ENCODE measurements around the gene FIS1.

FIS1 gene

DNA sequence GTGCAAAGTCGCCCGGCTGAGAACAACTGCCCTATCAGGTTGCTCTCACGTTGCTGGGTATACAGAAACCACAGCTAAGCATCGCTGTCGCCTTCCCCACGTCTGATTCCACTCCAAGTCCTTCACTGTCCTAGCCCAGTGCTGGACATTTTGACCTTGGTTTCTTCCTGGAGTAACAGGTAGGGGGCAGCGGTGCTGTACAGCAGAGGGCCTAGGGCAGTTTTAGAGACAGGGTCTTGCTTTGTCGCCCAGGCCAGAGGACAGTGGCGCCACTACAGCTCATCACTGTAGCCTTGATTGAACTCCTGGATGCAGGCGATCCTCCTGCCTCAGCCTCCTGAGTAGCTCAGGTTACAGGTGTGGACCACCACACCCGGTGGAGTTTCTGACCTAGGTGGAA is 9.8 kb downstream of the FIS1 start:
- H3K4me1 ChIP-seq (ENCODE audit: control extremely low read depth in 1 of 4, control insufficient read depth in 4 of 4, insufficient read depth in 4 of 4, low read length in 3 of 4): peaks cover 2 to 57% (median 53%) of the 10 kb centered on the region in 4 experiments
- POLR2A ChIA-PET: interaction anchor here (0.6 kb wide), 1 partner anchor 1232 kb away, joined by 4 read pairs; no protein-coding TSS in a partner anchor
- CTCF ChIA-PET: interaction anchor here (0.6 to 4.8 kb wide), 12 partner anchors 9 to 95 kb away, joined by 3 to 35 read pairs (median 6); partner anchors contain the start of genes FIS1, PLOD3 and ZNHIT1
- peak in 2 of 3 donors; percentile 35 to 44 for DNase-seq
- H3K9me3 ChIP-seq (ENCODE audit: control extremely low read depth in 1 of 5, control insufficient read depth in 4 of 5, insufficient read depth in 2 of 5, low read depth in 1 of 5, low read length in 4 of 5): no peaks in the 10 kb centered on the region
- H3K4me3 ChIP-seq (ENCODE audit: control insufficient read depth in 1 of 7, extremely low read depth in 1 of 7, insufficient read depth in 4 of 7, low read depth in 2 of 7, low read length in 6 of 7): peak overlapping the region in 3 of 7 experiments; percentile 77 to 80 (median 79)
- no peaks in the 10 kb centered on the region for H3K27me3 ChIP-seq (replicated peaks in 2 of 5; ENCODE audit: control insufficient read depth in 4 of 5, insufficient read depth in 5 of 5, low read length in 4 of 5)
- H3K36me3 ChIP-seq (ENCODE audit: control insufficient read depth in 4 of 4, insufficient read depth in 4 of 4, low read length in 3 of 4): peaks cover 0 to 31% (median 14%) of the 10 kb centered on the region in 4 experiments
- no peak overlapping the region for H3K27ac ChIP-seq (ENCODE audit: insufficient read depth in 1 of 2, low read depth in 1 of 2, low read length in 2 of 2, poor library complexity in 1 of 2, severe bottlenecking in 2 of 2)
- 77% methylated on average over 11 of the region's 11 CpGs for WGBS (ENCODE audit: insufficient coverage)

DNA sequence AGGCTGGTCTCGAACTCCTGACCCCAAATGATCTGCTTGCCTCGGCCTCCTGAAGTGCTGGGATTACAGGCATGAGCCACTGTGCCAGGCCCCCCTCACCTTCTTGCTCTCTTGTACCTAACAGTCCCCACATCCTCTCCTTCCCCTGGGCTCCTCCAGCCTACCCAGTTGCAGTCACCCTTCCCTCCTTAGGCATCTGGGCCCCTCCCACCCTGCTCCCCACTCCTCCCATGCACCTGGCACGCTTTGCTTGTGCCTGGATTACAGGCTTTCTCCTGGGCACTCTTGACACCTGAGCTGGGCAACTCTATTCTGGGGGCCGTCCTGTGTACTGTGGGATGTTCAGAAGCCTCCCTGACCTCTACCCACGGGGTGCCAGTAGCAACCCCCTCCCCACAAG is 10.2 kb downstream of the FIS1 start:
- no peaks in the 10 kb centered on the region for H3K27me3 ChIP-seq (replicated peaks in 2 of 5; ENCODE audit: control insufficient read depth in 4 of 5, insufficient read depth in 5 of 5, low read length in 4 of 5)
- POLR2A ChIA-PET: interaction anchor here (0.6 kb wide), 1 partner anchor 1231 kb away, joined by 4 read pairs; no protein-coding TSS in a partner anchor
- CTCF ChIA-PET: interaction anchor here (0.6 to 4.8 kb wide), 12 partner anchors 9 to 94 kb away, joined by 3 to 35 read pairs (median 6); partner anchors contain the start of genes FIS1, PLOD3 and ZNHIT1
- peaks cover 2 to 53% (median 49%) of the 10 kb centered on the region in 4 experiments for H3K4me1 ChIP-seq (ENCODE audit: control extremely low read depth in 1 of 4, control insufficient read depth in 4 of 4, insufficient read depth in 4 of 4, low read length in 3 of 4)
- H3K27ac ChIP-seq (ENCODE audit: insufficient read depth in 1 of 2, low read depth in 1 of 2, low read length in 2 of 2, poor library complexity in 1 of 2, severe bottlenecking in 2 of 2): no peak overlapping the region
- WGBS (ENCODE audit: insufficient coverage): 97% methylated on average over 5 of the region's 5 CpGs
- H3K4me3 ChIP-seq (ENCODE audit: control insufficient read depth in 1 of 7, extremely low read depth in 1 of 7, insufficient read depth in 4 of 7, low read depth in 2 of 7, low read length in 6 of 7): no peak overlapping the region
- DNase-seq: no peak
- H3K9me3 ChIP-seq (ENCODE audit: control extremely low read depth in 1 of 5, control insufficient read depth in 4 of 5, insufficient read depth in 2 of 5, low read depth in 1 of 5, low read length in 4 of 5): no peaks in the 10 kb centered on the region
- H3K36me3 ChIP-seq (ENCODE audit: control insufficient read depth in 4 of 4, insufficient read depth in 4 of 4, low read length in 3 of 4): peaks cover 0 to 27% (median 13%) of the 10 kb centered on the region in 4 experiments

DNA sequence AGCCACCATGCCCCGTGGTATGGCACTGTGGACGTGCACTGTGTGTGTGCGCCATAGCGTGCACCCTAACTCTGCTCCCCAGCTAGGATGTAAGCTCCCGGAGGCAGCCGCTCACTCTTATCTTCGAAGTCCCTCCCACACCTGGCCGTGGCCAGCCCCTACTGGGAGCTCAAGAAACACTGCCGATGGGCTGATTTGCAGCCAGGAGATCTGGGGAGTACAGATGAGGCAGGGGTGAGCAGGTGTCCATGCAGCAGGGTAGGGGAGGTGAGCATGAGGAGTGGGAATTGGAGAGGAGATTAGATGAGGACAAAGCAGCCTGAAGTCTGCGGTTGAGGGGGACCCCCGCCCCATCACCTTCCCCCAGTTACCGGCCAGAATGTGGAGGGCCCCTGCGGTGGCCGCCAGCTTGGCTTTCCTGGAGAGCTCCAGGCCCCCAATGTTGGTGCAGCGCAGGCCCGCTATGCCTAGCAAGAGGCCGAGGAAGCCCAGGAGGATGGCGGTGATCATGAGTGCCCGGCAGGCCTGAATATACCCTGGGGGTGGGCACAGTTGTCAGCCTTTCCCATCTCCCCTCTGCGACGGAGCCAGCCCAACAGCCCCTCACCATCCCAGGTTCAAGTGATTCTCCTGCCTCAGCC is 10.9 kb downstream of the FIS1 start:
- no peak overlapping the region for H3K27ac ChIP-seq (ENCODE audit: insufficient read depth in 1 of 2, low read depth in 1 of 2, low read length in 2 of 2, poor library complexity in 1 of 2, severe bottlenecking in 2 of 2)
- POLR2A ChIA-PET: no interaction called here
- no peak for DNase-seq
- peaks cover 2 to 47% (median 43%) of the 10 kb centered on the region in 4 experiments for H3K4me1 ChIP-seq (ENCODE audit: control extremely low read depth in 1 of 4, control insufficient read depth in 4 of 4, insufficient read depth in 4 of 4, low read length in 3 of 4)
- H3K27me3 ChIP-seq (replicated peaks in 2 of 5; ENCODE audit: control insufficient read depth in 4 of 5, insufficient read depth in 5 of 5, low read length in 4 of 5): no peaks in the 10 kb centered on the region
- CTCF ChIA-PET: interaction anchor here (0.6 to 4.8 kb wide), 6 partner anchors 10 to 149 kb away, joined by 3 to 35 read pairs (median 9); partner anchors contain the start of genes FIS1, PLOD3 and ZNHIT1
- peaks cover 0 to 22% (median 13%) of the 10 kb centered on the region in 4 experiments for H3K36me3 ChIP-seq (ENCODE audit: control insufficient read depth in 4 of 4, insufficient read depth in 4 of 4, low read length in 3 of 4)
- H3K4me3 ChIP-seq (ENCODE audit: control insufficient read depth in 1 of 7, extremely low read depth in 1 of 7, insufficient read depth in 4 of 7, low read depth in 2 of 7, low read length in 6 of 7): no peak overlapping the region
- WGBS (ENCODE audit: insufficient coverage): 96% methylated on average over 16 of the region's 21 CpGs
- no peaks in the 10 kb centered on the region for H3K9me3 ChIP-seq (ENCODE audit: control extremely low read depth in 1 of 5, control insufficient read depth in 4 of 5, insufficient read depth in 2 of 5, low read depth in 1 of 5, low read length in 4 of 5)

DNA sequence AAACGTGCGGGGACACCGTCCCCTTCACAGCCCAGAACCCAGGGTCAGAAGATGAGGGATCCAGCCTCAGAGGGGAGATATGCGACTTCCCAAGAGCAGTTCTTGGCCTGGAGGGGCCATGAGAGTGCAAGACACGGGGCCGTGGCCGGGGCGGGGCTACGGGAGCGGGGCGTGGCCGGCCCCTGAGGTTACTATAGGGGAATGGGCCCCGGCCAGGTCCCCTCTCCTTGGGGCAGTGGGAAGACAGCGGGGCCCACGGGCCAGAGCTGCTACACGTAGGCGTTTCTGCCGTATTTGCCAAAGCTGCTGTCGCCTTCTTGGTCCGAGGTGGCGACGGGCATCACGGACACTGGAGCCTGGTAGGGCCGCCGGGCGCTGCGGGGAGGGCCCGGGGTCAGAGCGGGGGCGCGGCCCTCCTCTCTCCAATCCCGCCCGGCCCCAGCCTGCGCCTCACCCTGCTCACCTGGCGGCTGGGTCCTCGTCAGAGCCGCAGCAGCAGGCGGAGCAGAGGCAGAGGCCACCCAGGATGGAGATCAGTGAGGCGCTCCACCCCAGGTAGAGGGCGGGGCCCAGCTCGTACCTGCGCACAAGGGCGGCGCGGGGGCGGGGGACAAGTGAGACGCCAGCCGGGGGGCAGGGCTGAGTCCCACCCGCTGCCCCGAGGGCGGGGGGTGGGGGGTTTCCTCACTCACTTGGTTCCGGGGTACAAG is 12.6 kb downstream of the FIS1 start:
- 92% methylated on average over 33 of the region's 52 CpGs for WGBS (ENCODE audit: insufficient coverage)
- no peak overlapping the region for H3K27ac ChIP-seq (ENCODE audit: insufficient read depth in 1 of 2, low read depth in 1 of 2, low read length in 2 of 2, poor library complexity in 1 of 2, severe bottlenecking in 2 of 2)
- H3K4me1 ChIP-seq (ENCODE audit: control extremely low read depth in 1 of 4, control insufficient read depth in 4 of 4, insufficient read depth in 4 of 4, low read length in 3 of 4): peaks cover 0 to 30% (median 26%) of the 10 kb centered on the region in 4 experiments
- H3K27me3 ChIP-seq (replicated peaks in 2 of 5; ENCODE audit: control insufficient read depth in 4 of 5, insufficient read depth in 5 of 5, low read length in 4 of 5): no peaks in the 10 kb centered on the region
- CTCF ChIA-PET: interaction anchor here (3.5 kb wide), 1 partner anchor 11 kb away, joined by 13 read pairs; no protein-coding TSS in a partner anchor
- no peaks in the 10 kb centered on the region for H3K9me3 ChIP-seq (ENCODE audit: control extremely low read depth in 1 of 5, control insufficient read depth in 4 of 5, insufficient read depth in 2 of 5, low read depth in 1 of 5, low read length in 4 of 5)
- H3K4me3 ChIP-seq (ENCODE audit: control insufficient read depth in 1 of 7, extremely low read depth in 1 of 7, insufficient read depth in 4 of 7, low read depth in 2 of 7, low read length in 6 of 7): no peak overlapping the region
- H3K36me3 ChIP-seq (ENCODE audit: control insufficient read depth in 4 of 4, insufficient read depth in 4 of 4, low read length in 3 of 4): peaks cover 0 to 23% (median 12%) of the 10 kb centered on the region in 4 experiments
- no peak for DNase-seq
- POLR2A ChIA-PET: interaction anchor here (0.5 kb wide), 1 partner anchor 20 kb away, joined by 4 read pairs; no protein-coding TSS in a partner anchor

DNA sequence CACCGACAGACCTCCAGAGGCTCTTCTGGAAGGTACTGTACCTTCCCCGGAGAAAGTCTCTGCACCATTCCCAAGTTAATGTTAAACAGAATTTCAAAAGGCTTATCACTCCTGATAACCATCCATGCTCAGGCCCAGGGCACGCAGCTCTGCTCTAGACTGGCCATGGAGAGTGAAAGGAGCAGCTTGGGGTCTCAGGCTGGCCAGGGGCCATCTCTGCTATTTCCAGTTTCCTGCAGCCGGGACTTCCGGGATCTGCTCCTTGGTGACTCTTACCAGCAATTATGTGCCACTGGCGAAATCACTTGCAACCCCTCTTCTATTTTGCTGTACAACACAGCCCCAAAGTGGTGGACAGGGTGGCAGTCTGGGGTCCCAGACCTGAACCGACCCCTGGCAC is 13.2 kb downstream of the FIS1 start:
- POLR2A ChIA-PET: no interaction called here
- H3K9me3 ChIP-seq (ENCODE audit: control extremely low read depth in 1 of 5, control insufficient read depth in 4 of 5, insufficient read depth in 2 of 5, low read depth in 1 of 5, low read length in 4 of 5): no peaks in the 10 kb centered on the region
- no peak for DNase-seq
- WGBS (ENCODE audit: insufficient coverage): 91% methylated on average over 5 of the region's 7 CpGs
- H3K4me3 ChIP-seq (ENCODE audit: control insufficient read depth in 1 of 7, extremely low read depth in 1 of 7, insufficient read depth in 4 of 7, low read depth in 2 of 7, low read length in 6 of 7): no peak overlapping the region
- H3K27ac ChIP-seq (ENCODE audit: insufficient read depth in 1 of 2, low read depth in 1 of 2, low read length in 2 of 2, poor library complexity in 1 of 2, severe bottlenecking in 2 of 2): no peak overlapping the region
- peaks cover 1 to 28% (median 14%) of the 10 kb centered on the region in 4 experiments for H3K36me3 ChIP-seq (ENCODE audit: control insufficient read depth in 4 of 4, insufficient read depth in 4 of 4, low read length in 3 of 4)
- H3K4me1 ChIP-seq (ENCODE audit: control extremely low read depth in 1 of 4, control insufficient read depth in 4 of 4, insufficient read depth in 4 of 4, low read length in 3 of 4): peaks cover 0 to 26% (median 20%) of the 10 kb centered on the region in 4 experiments
- CTCF ChIA-PET: interaction anchor here (0.8 to 3.5 kb wide), 2 partner anchors 12 to 76 kb away, joined by 3 to 13 read pairs; no protein-coding TSS in a partner anchor
- H3K27me3 ChIP-seq (replicated peaks in 2 of 5; ENCODE audit: control insufficient read depth in 4 of 5, insufficient read depth in 5 of 5, low read length in 4 of 5): no peaks in the 10 kb centered on the region

DNA sequence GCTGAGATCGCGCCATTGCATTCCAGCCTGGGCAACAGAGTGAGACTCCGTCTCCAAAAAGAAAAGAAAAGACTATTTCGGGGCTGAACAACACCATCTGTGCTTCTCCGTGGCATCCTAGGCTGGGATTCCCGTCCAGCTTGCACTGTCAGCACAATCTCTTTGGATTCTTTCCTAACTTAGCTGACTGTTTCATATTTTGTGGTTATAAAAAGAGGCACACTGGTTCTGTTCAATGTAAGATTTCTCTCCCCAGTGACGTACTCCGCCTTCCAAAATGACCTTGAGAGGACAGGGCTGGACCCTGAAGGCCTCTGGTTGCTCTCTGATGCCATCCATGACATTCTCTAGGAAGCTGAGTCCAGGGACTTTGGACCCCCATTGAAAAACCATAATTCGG is 18.2 kb downstream of the FIS1 start:
- CTCF ChIA-PET: interaction anchor here (1.4 to 3.3 kb wide), 4 partner anchors 9 to 17 kb away, joined by 3 to 23 read pairs (median 12); partner anchors contain the start of genes CLDN15, FIS1, PLOD3 and ZNHIT1

More for the DNA sequence above, 18.2 kb downstream of the FIS1 start:
- Histone ChIP-seq H3K27me3 (replicated peaks in 2 of 5; ENCODE audit: control insufficient read depth in 4 of 5, insufficient read depth in 5 of 5, low read length in 4 of 5) (no peaks in the 10 kb centered on the region), H3K4me1 (ENCODE audit: control extremely low read depth in 1 of 4, control insufficient read depth in 4 of 4, insufficient read depth in 4 of 4, low read length in 3 of 4) (peaks cover 0 to 9% (median 3%) of the 10 kb centered on the region in 4 experiments), H3K27ac (ENCODE audit: insufficient read depth in 1 of 2, low read depth in 1 of 2, low read length in 2 of 2, poor library complexity in 1 of 2, severe bottlenecking in 2 of 2) (no peak overlapping the region), H3K9me3 (ENCODE audit: control extremely low read depth in 1 of 5, control insufficient read depth in 4 of 5, insufficient read depth in 2 of 5, low read depth in 1 of 5, low read length in 4 of 5) (no peaks in the 10 kb centered on the region), H3K36me3 (ENCODE audit: control insufficient read depth in 4 of 4, insufficient read depth in 4 of 4, low read length in 3 of 4) (peaks cover 4 to 54% (median 33%) of the 10 kb centered on the region in 4 experiments), H3K4me3 (ENCODE audit: control insufficient read depth in 1 of 7, extremely low read depth in 1 of 7, insufficient read depth in 4 of 7, low read depth in 2 of 7, low read length in 6 of 7) (no peak overlapping the region)
- no peak for DNase-seq
- WGBS (ENCODE audit: insufficient coverage): 98% methylated on average over 8 of the region's 9 CpGs
- POLR2A ChIA-PET: no interaction called here
